ENCODE measurements around the gene SCCPDH. TPM values are rescaled to one million over a fixed set of nuclear protein-coding genes. Genes with fewer than 3 reads are reported as not detected.

Gene SCCPDH
- total RNA-seq, 3 donors from 2014 or later: 11.3 to 30.8 (median 23.7) TPM

- Histone ChIP-seq H3K36me3 (no peaks in the 10 kb centered on the region), H3K9me3 (no peaks in the 10 kb centered on the region), H3K4me3 (peak overlapping the region in 2 of 3 donors; percentile 10 to 49), H3K27ac (peak overlapping the region in 1 of 2 donors; percentile 38), H3K27me3 (no peaks in the 10 kb centered on the region), H3K4me1 (no peaks in the 10 kb centered on the region)
- TF ChIP-seq POLR2AphosphoS5 (IDR thresholded peaks at IDR 0.05) (no peak), POLR2A (IDR thresholded peaks at IDR 0.05) (no peak)
- TF ChIP-seq, protein P1, sequence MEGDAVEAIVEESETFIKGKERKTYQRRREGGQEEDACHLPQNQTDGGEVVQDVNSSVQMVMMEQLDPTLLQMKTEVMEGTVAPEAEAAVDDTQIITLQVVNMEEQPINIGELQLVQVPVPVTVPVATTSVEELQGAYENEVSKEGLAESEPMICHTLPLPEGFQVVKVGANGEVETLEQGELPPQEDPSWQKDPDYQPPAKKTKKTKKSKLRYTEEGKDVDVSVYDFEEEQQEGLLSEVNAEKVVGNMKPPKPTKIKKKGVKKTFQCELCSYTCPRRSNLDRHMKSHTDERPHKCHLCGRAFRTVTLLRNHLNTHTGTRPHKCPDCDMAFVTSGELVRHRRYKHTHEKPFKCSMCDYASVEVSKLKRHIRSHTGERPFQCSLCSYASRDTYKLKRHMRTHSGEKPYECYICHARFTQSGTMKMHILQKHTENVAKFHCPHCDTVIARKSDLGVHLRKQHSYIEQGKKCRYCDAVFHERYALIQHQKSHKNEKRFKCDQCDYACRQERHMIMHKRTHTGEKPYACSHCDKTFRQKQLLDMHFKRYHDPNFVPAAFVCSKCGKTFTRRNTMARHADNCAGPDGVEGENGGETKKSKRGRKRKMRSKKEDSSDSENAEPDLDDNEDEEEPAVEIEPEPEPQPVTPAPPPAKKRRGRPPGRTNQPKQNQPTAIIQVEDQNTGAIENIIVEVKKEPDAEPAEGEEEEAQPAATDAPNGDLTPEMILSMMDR (IDR thresholded peaks at IDR 0.05): no peak
- DNase-seq (ENCODE audit: low spot score in 2 of 2): no peak
- intact Hi-C loops (cut with DNase I; ENCODE audit: low total_unique reads): no loop called here
These were observed 60.6 kb downstream of the SCCPDH start for GRCh38 chr1:246784621-246785493.

- peaks cover 0 to 5% of the 10 kb centered on the region in 2 donors for H3K27me3 ChIP-seq
- H3K27ac ChIP-seq: peak overlapping the region in 1 of 2 donors; percentile 38
- no peaks in the 10 kb centered on the region for H3K4me1 ChIP-seq
- no peaks in the 10 kb centered on the region for H3K9me3 ChIP-seq
- no peak overlapping the region for H3K4me3 ChIP-seq
- no peak for TF ChIP-seq POLR2A (IDR thresholded peaks at IDR 0.05)
- TF ChIP-seq POLR2AphosphoS5 (IDR thresholded peaks at IDR 0.05): no peak
- TF ChIP-seq, protein P1 (IDR thresholded peaks at IDR 0.05): no peak
- no peak for DNase-seq (ENCODE audit: low spot score in 2 of 2)
- intact Hi-C loops (cut with DNase I; ENCODE audit: low total_unique reads): no loop called here
- H3K36me3 ChIP-seq: no peaks in the 10 kb centered on the region
These were observed 61.4 kb downstream of the SCCPDH start for GRCh38 chr1:246785494-246786111.

- Histone ChIP-seq H3K4me1 (no peaks in the 10 kb centered on the region), H3K9me3 (no peaks in the 10 kb centered on the region), H3K27me3 (peaks cover 0 to 5% of the 10 kb centered on the region in 2 donors), H3K4me3 (no peak overlapping the region), H3K27ac (no peak overlapping the region), H3K36me3 (no peaks in the 10 kb centered on the region)
- DNase-seq (ENCODE audit: low spot score in 2 of 2): no peak
- intact Hi-C loops (cut with DNase I; ENCODE audit: low total_unique reads): no loop called here
- no peak for TF ChIP-seq POLR2A (IDR thresholded peaks at IDR 0.05)
- TF ChIP-seq, protein P1 (IDR thresholded peaks at IDR 0.05): no peak
- no peak for TF ChIP-seq POLR2AphosphoS5 (IDR thresholded peaks at IDR 0.05)
These were observed 62.5 kb downstream of the SCCPDH start for GRCh38 chr1:246786606-246787238.

GRCh38 chr1:246787781-246788513, 63.7 kb downstream of the SCCPDH start:
- H3K27me3 ChIP-seq: peaks cover 0 to 9% of the 10 kb centered on the region in 2 donors
- H3K9me3 ChIP-seq: no peaks in the 10 kb centered on the region
- intact Hi-C loops (cut with DNase I; ENCODE audit: low total_unique reads): no loop called here
- TF ChIP-seq, protein P1 (IDR thresholded peaks at IDR 0.05): no peak
- TF ChIP-seq POLR2A (IDR thresholded peaks at IDR 0.05): no peak
- no peak for TF ChIP-seq POLR2AphosphoS5 (IDR thresholded peaks at IDR 0.05)
- no peak overlapping the region for H3K27ac ChIP-seq
- DNase-seq (ENCODE audit: low spot score in 2 of 2): no peak
- H3K4me1 ChIP-seq: no peaks in the 10 kb centered on the region
- H3K36me3 ChIP-seq: no peaks in the 10 kb centered on the region
- no peak overlapping the region for H3K4me3 ChIP-seq
